Mucosa of descending colon (tissue), 3 donors: ENCODE data around the gene FABP2. TPM values are rescaled to one million over a fixed set of nuclear protein-coding genes. Genes with fewer than 3 reads are reported as not detected.

Source experiments
- ATAC-seq: fragments of 200-7000 bp; cut with Tn5 transposase; one replicate; pipeline ENCODE4 v1.9.1; 2020; ENCODE audit warnings: mild to moderate bottlenecking, moderate library complexity
- DNase-seq, 3 donors: peaks; one replicate each; pipeline ENCODE4 v3.0.0-alpha.2; 2020
- H3K36me3 ChIP-seq: fragments of 200-600 bp; one replicate; pipeline ENCODE4 v1.8.0; 2021; ENCODE audit warnings: low read depth, mild to moderate bottlenecking
- H3K4me1 ChIP-seq: fragments of 200-600 bp; one replicate; pipeline ENCODE4 v1.8.0; 2021; ENCODE audit warnings: low read depth, mild to moderate bottlenecking
- H3K4me3 ChIP-seq: fragments of 200-600 bp; one replicate; pipeline ENCODE4 v1.8.0; 2021; ENCODE audit warnings: mild to moderate bottlenecking
- H3K9me3 ChIP-seq: fragments of 200-600 bp; one replicate; pipeline ENCODE4 v1.8.0; 2021; ENCODE audit warnings: mild to moderate bottlenecking
- CTCF ChIP-seq: fragments of 200-600 bp; IDR thresholded peaks from one replicate; pipeline ENCODE4 v1.8.0; 2022; ENCODE audit warnings: antibody characterized with exemption, mild to moderate bottlenecking
- intact Hi-C, 2 donors: fragments of 100-400 bp; cut with DNase I in 1 of 2; cut with micrococcal nuclease in 1 of 2; formaldehyde crosslinking; loops; one replicate each; pipeline versions ENCODE4 v1.11.0 to v1.11.1; 2022; cut with DNase I, micrococcal nuclease
- total RNA-seq, 3 donors: library from RNA; stranded (reverse); fragmentation: NEBNext Ultra II Directional in 2 of 3; extraction: Animal tissue kit (Norgen Biotek cat#: 25700) in 2 of 3; gene quantifications; one replicate each; pipeline versions ENCODE4 v1.2.1 to v1.2.4, GENCODE V29; 2021 to 2023
- donor health status: DM: no; HTN: no; CAD: no; lungs with moderate emphysema.
- donor health status: DM: no; HTN: no; CAD: no.
- donor health status: DM: no; HTN: yes; CAD: no.

Gene FABP2
- total RNA-seq, 3 donors from 2014 or later: 12.1 to 48.6 (median 39.7) TPM

GRCh38 chr4:119297795-119298194 lies 24.1 kb downstream of the FABP2 start:
- Histone ChIP-seq H3K4me1 (peaks cover 14% of the 10 kb centered on the region), H3K9me3 (no peaks in the 10 kb centered on the region), H3K4me3 (no peak overlapping the region), H3K36me3 (no peaks in the 10 kb centered on the region)
- intact Hi-C loops: no loop called here
- no peak for DNase-seq
- ATAC-seq: no peak
- TF ChIP-seq CTCF: no peak

DNA sequence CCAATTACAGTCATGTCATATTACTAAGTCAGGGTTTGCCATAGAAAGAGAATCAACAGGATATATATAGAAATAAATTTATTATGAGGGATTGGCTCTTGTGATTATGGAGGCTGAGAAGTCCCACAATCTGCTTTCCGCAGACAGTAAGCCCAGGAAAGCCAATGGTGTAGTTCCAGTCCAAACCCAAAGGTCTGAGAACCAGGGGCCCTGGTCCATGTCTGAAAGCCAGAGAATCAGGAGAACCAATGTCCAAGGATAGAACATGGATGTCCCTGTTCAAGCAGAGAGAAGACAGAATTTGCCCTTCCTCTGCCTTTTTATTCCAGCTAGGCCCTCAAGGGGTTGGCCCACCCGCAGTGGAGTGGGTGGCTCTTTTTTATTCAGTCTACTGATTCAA lies 25.6 kb downstream of the FABP2 start:
- H3K4me1 ChIP-seq: peaks cover 14% of the 10 kb centered on the region
- H3K36me3 ChIP-seq: no peaks in the 10 kb centered on the region
- TF ChIP-seq CTCF: no peak
- DNase-seq (no peak), ATAC-seq (no peak)
- H3K9me3 ChIP-seq: no peaks in the 10 kb centered on the region
- H3K4me3 ChIP-seq: no peak overlapping the region
- intact Hi-C loops: no loop called here

DNA sequence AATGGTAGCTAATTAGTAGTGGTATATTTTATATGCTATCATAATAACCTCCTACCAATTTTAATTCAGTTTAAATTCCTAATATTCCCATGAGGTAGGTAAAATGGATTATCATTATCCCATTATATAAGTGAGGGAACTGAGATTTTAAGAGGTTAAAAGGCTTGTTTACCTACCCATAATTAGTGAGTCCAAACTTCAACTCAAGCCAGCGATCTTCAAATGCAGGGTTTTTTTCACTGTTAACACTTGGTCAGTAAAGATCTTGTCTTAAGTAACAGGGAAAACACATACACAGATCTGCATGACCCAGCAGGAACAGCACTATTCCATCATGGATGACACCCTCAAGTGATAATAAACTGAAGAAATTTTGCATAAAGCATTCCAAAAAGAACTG lies 31.3 kb downstream of the FABP2 start:
- TF ChIP-seq CTCF: no peak
- H3K36me3 ChIP-seq: no peaks in the 10 kb centered on the region
- DNase-seq (no peak), ATAC-seq (no peak)
- H3K4me1 ChIP-seq: no peaks in the 10 kb centered on the region
- H3K4me3 ChIP-seq: no peak overlapping the region
- H3K9me3 ChIP-seq: no peaks in the 10 kb centered on the region
- intact Hi-C loops: no loop called here

GRCh38 chr4:119289313-119289712 lies 32.6 kb downstream of the FABP2 start:
- no peaks in the 10 kb centered on the region for H3K4me1 ChIP-seq
- DNase-seq (no peak), ATAC-seq (no peak)
- no peak overlapping the region for H3K4me3 ChIP-seq
- no peaks in the 10 kb centered on the region for H3K36me3 ChIP-seq
- intact Hi-C loops: loop anchor here (10.0 kb wide), 2 partner anchors 245 to 305 kb away; no protein-coding TSS in a partner anchor
- no peaks in the 10 kb centered on the region for H3K9me3 ChIP-seq
- no peak for TF ChIP-seq CTCF

GRCh38 chr4:119286377-119287002 lies 35.4 kb downstream of the FABP2 start:
- Histone ChIP-seq H3K4me1 (peaks cover 5% of the 10 kb centered on the region), H3K4me3 (no peak overlapping the region), H3K9me3 (no peaks in the 10 kb centered on the region), H3K36me3 (no peaks in the 10 kb centered on the region)
- intact Hi-C loops: loop anchor here (10.0 kb wide), 2 partner anchors 242 to 302 kb away; no protein-coding TSS in a partner anchor
- ATAC-seq: peak; percentile 39
- TF ChIP-seq CTCF: peak; percentile 28
- peak in 1 of 3 donors; percentile 36 for DNase-seq
